ENCODE measurements around the gene LRP1B.

- TF ChIP-seq CTCF (IDR thresholded peaks at IDR 0.05) = no peak
- TF ChIP-seq POLR2A (IDR thresholded peaks at IDR 0.05) = no peak
These were observed 1579.5 kb downstream of the LRP1B start for GRCh38 chr2:140551287-140551686.
